T-helper 1 cell (primary cell): ENCODE measurements around the gene GPR137B.

ENCODE experiments used
- DNase-seq, 5 donors: peaks; one replicate each; pipeline ENCODE4 v3.0.0-alpha.2; 2012 to 2020

The GPR137B gene

GRCh38 chr1:236204656-236205055, 62.3 kb downstream of the GPR137B start:
- no peak for DNase-seq

GRCh38 chr1:236206548-236206947, 64.2 kb downstream of the GPR137B start:
- no peak for DNase-seq

- DNase-seq: no peak
Observed at GRCh38 chr1:236207121-236207520, 64.8 kb downstream of the GPR137B start.

GRCh38 chr1:236207569-236207968, 65.2 kb downstream of the GPR137B start:
- DNase-seq: no peak

- DNase-seq: no peak
Observed at GRCh38 chr1:236209185-236209584, 66.8 kb downstream of the GPR137B start.

GRCh38 chr1:236209713-236210112, 67.4 kb downstream of the GPR137B start:
- DNase-seq: no peak

GRCh38 chr1:236211815-236212214, 69.5 kb downstream of the GPR137B start:
- no peak for DNase-seq

GRCh38 chr1:236213534-236213933, 71.2 kb downstream of the GPR137B start:
- DNase-seq: no peak

GRCh38 chr1:236214761-236215160, 72.4 kb downstream of the GPR137B start:
- DNase-seq: no peak

- no peak for DNase-seq
Observed at GRCh38 chr1:236220473-236220872, 78.1 kb downstream of the GPR137B start.

- no peak for DNase-seq
Observed at GRCh38 chr1:236222632-236223031, 80.3 kb downstream of the GPR137B start.

GRCh38 chr1:236228411-236228810, 86.1 kb downstream of the GPR137B start:
- no peak for DNase-seq

- no peak for DNase-seq
Observed at GRCh38 chr1:236235116-236235515, 92.8 kb downstream of the GPR137B start.

- DNase-seq: no peak
Observed at GRCh38 chr1:236239092-236239585, 96.8 kb downstream of the GPR137B start.

GRCh38 chr1:236240675-236241074, 98.3 kb downstream of the GPR137B start:
- no peak for DNase-seq

GRCh38 chr1:236242568-236242967, 100.2 kb downstream of the GPR137B start:
- no peak for DNase-seq

- no peak for DNase-seq
Observed at GRCh38 chr1:236247286-236247685, 104.9 kb downstream of the GPR137B start.

GRCh38 chr1:236251587-236251986, 109.2 kb downstream of the GPR137B start:
- DNase-seq: no peak

GRCh38 chr1:236253119-236253518, 110.8 kb downstream of the GPR137B start:
- no peak for DNase-seq

- DNase-seq: no peak
Observed at GRCh38 chr1:236253918-236254637, 111.7 kb downstream of the GPR137B start.

- no peak for DNase-seq
Observed at GRCh38 chr1:236257216-236257615, 114.9 kb downstream of the GPR137B start.

- DNase-seq: no peak
Observed at GRCh38 chr1:236258114-236258622, 115.8 kb downstream of the GPR137B start.
